ENCODE data around the gene CORIN. TPM values are rescaled to one million over a fixed set of nuclear protein-coding genes. Genes with fewer than 3 reads are reported as not detected.

Gene CORIN
- total and polyA plus RNA-seq, 2 of the 4 experiments (the other 2 are of a cell fraction), result 20.3 to 24.7 TPM

DNA sequence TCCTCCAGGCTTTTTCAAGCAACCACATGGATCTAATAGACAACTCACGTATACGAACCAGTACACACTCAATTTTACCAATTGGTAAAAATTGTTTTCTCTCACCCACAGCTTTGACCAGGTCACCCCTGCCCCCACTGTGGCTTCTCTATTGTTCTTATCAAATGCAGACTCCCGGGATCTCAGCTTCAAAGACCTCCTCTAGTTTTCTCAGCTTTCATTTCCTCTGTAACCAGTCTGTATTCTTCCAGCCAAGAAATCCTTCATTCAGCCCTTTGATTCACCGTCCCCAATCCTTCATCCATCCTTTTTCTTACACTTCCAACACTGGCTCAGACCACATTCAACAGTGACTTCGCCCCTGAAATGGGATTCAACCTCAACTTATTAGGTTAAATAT, 120.7 kb downstream of the CORIN start:
- Histone ChIP-seq H3K9me3 (ENCODE audit: control insufficient read depth, insufficient read depth, low read length) (no peaks in the 10 kb centered on the region), H3K4me1 (ENCODE audit: control insufficient read depth, insufficient read depth, low read length) (no peaks in the 10 kb centered on the region), H4K5ac (ENCODE audit: low read depth, low read length) (no peak overlapping the region), H2AK5ac (ENCODE audit: low read depth, low read length) (no peak overlapping the region), H3K56ac (ENCODE audit: extremely low read depth, insufficient read depth, low read length) (no peak overlapping the region), H3K9ac (ENCODE audit: low read depth, low read length) (no peak overlapping the region), H4K20me1 (ENCODE audit: insufficient read depth, low read length) (no peaks in the 10 kb centered on the region), H3K27ac (ENCODE audit: insufficient read depth, low read length) (no peak overlapping the region), H3K4ac (ENCODE audit: low read depth, low read length) (no peak overlapping the region), H2BK15ac (ENCODE audit: low read depth, low read length) (no peak overlapping the region), H3K4me3 (ENCODE audit: insufficient read depth, low read depth, low read length) (no peak overlapping the region), H3K36me3 (ENCODE audit: control insufficient read depth, insufficient read depth, low read length) (no peaks in the 10 kb centered on the region), H3K9me1 (ENCODE audit: insufficient read depth, low read length) (no peaks in the 10 kb centered on the region; the same call in 1 of the 2 replicates), H4K91ac (ENCODE audit: insufficient read depth, low read depth, low read length) (no peak overlapping the region), H2AK9ac (replicated peaks; ENCODE audit: low read depth, low read length, poor library complexity) (no peak overlapping the region), H2AFZ (replicated peaks; ENCODE audit: low read length, poor library complexity) (no peak overlapping the region), H4K8ac (ENCODE audit: low read depth in 2 of 2, low read length in 2 of 2) (no peak overlapping the region), H2BK5ac (ENCODE audit: low read depth, low read length, poor library complexity, severe bottlenecking) (no peak overlapping the region), H3K79me1 (ENCODE audit: low read depth in 1 of 2, low read length in 2 of 2) (no peaks in the 10 kb centered on the region), H2BK120ac (ENCODE audit: low read depth, low read length) (no peak overlapping the region), H3K27me3 (ENCODE audit: control insufficient read depth, insufficient read depth, low read length) (peaks cover 7% of the 10 kb centered on the region), H3K14ac (replicated peaks; ENCODE audit: low read depth, low read length) (no peak overlapping the region), H3K23ac (ENCODE audit: low read depth, low read length) (no peak overlapping the region), H3K18ac (ENCODE audit: low read depth, low read length) (no peak overlapping the region), H2BK20ac (ENCODE audit: low read depth, low read length) (no peak overlapping the region), H3K4me2 (ENCODE audit: low read depth, low read length) (no peak overlapping the region)
- 27% methylated on average over 3 of the region's 5 CpGs; no CpG with 5 or more reads in 1 of the 2 experiments for WGBS, 2 experiments (ENCODE audit: extremely low coverage in 2 of 2, insufficient read length in 1 of 2)
- dilution Hi-C loops (cut with HindIII; ENCODE audit: low sequenced_read_pairs, unreplicated experiment), result no loop called here
- POLR2A ChIA-PET (ENCODE audit: unreplicated experiment), result no interaction called here
- no TSS peak for BruUV-seq (replicated peaks)
- CTCF ChIA-PET, result no interaction called here
- in situ Hi-C loops (cut with MboI; ENCODE audit: low sequenced_read_pairs), result no loop called here
- no peak for ATAC-seq (ENCODE audit: low read depth)
- no peak for TF ChIP-seq CEBPB (IDR thresholded peaks at IDR 0.05; ENCODE audit: low read depth, low read length)
- TF ChIP-seq MXI1 (IDR thresholded peaks at IDR 0.05; ENCODE audit: borderline replicate concordance, low read depth, low read length), result no peak
- no peak for TF ChIP-seq SMC3 (IDR thresholded peaks at IDR 0.05; ENCODE audit: low read depth, low read length)
- no peak for TF ChIP-seq MAFK (IDR thresholded peaks at IDR 0.05; ENCODE audit: low read depth, low read length)
- TF ChIP-seq NFE2L2 (IDR thresholded peaks at IDR 0.05; ENCODE audit: low read depth, low read length), result no peak
- no peak for TF ChIP-seq RFX5 (IDR thresholded peaks at IDR 0.05; ENCODE audit: low read depth, low read length)
- no peak for TF ChIP-seq RCOR1 (IDR thresholded peaks at IDR 0.05; ENCODE audit: insufficient replicate concordance, low read length)
- TF ChIP-seq FOS (IDR thresholded peaks at IDR 0.05; ENCODE audit: low read depth, low read length), result no peak
- TF ChIP-seq, protein P1, sequence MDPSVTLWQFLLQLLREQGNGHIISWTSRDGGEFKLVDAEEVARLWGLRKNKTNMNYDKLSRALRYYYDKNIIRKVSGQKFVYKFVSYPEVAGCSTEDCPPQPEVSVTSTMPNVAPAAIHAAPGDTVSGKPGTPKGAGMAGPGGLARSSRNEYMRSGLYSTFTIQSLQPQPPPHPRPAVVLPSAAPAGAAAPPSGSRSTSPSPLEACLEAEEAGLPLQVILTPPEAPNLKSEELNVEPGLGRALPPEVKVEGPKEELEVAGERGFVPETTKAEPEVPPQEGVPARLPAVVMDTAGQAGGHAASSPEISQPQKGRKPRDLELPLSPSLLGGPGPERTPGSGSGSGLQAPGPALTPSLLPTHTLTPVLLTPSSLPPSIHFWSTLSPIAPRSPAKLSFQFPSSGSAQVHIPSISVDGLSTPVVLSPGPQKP (IDR thresholded peaks at IDR 0.05; ENCODE audit: borderline replicate concordance, low read depth, low read length), result no peak
- TF ChIP-seq POLR2A (IDR thresholded peaks at IDR 0.05; ENCODE audit: low read depth, low read length), result no peak
- no peak for TF ChIP-seq MAZ (IDR thresholded peaks at IDR 0.05; ENCODE audit: borderline replicate concordance, low read depth, low read length)
- TF ChIP-seq CHD1 (IDR thresholded peaks at IDR 0.05; ENCODE audit: low read depth, low read length), result no peak
- TF ChIP-seq RAD21 (IDR thresholded peaks at IDR 0.05; ENCODE audit: low read length), result no peak
- TF ChIP-seq, protein P2, sequence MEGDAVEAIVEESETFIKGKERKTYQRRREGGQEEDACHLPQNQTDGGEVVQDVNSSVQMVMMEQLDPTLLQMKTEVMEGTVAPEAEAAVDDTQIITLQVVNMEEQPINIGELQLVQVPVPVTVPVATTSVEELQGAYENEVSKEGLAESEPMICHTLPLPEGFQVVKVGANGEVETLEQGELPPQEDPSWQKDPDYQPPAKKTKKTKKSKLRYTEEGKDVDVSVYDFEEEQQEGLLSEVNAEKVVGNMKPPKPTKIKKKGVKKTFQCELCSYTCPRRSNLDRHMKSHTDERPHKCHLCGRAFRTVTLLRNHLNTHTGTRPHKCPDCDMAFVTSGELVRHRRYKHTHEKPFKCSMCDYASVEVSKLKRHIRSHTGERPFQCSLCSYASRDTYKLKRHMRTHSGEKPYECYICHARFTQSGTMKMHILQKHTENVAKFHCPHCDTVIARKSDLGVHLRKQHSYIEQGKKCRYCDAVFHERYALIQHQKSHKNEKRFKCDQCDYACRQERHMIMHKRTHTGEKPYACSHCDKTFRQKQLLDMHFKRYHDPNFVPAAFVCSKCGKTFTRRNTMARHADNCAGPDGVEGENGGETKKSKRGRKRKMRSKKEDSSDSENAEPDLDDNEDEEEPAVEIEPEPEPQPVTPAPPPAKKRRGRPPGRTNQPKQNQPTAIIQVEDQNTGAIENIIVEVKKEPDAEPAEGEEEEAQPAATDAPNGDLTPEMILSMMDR (conservative IDR thresholded peaks at IDR 0.05; ENCODE audit: low read depth, low read length), result no peak
- TF ChIP-seq, protein P3, sequence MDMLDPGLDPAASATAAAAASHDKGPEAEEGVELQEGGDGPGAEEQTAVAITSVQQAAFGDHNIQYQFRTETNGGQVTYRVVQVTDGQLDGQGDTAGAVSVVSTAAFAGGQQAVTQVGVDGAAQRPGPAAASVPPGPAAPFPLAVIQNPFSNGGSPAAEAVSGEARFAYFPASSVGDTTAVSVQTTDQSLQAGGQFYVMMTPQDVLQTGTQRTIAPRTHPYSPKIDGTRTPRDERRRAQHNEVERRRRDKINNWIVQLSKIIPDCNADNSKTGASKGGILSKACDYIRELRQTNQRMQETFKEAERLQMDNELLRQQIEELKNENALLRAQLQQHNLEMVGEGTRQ (IDR thresholded peaks at IDR 0.05; ENCODE audit: low read depth, low read length), result no peak
- TF ChIP-seq BHLHE40 (IDR thresholded peaks at IDR 0.05; ENCODE audit: low read depth, low read length), result no peak
- no peak for DNase-seq
- intact Hi-C loops (cut with micrococcal nuclease), result no loop called here
